IMR-90 (cell line): Measurements from ENCODE around the gene PPP1R13B. TPM values are rescaled to one million over a fixed set of nuclear protein-coding genes. Genes with fewer than 3 reads are reported as not detected.

Experiments used
- ATAC-seq: fragments of 200-7000 bp; cut with Tn5 transposase; 2 replicates; pipeline ENCODE4 v1.9.1; 2020; ENCODE audit warnings: low read depth, mild to moderate bottlenecking, moderate library complexity
- BruUV-seq: library from RNA; stranded (reverse); fragments of 400-500 nt; replicated peaks from 2 replicates; lab custom pipeline; 2021; lab: Mats Ljungman, UMichigan
- CTCF ChIA-PET: fragments of 300-600 bp; formaldehyde crosslinking; extraction: SDS; loops from one replicate; lab custom pipeline; 2021; ENCODE audit warnings: antibody characterized with exemption; lab: Yijun Ruan, JAX
- POLR2A ChIA-PET: fragments of 300-600 bp; sonication (Branson Sonifier 250); formaldehyde crosslinking; loops from one replicate; lab custom pipeline; 2022; ENCODE audit warnings: antibody characterized with exemption; ENCODE audit not compliant: unreplicated experiment; lab: Charles Lee
- DNase-seq: peaks from one replicate; pipeline ENCODE4 v3.0.0; 2013
- H2AFZ ChIP-seq: replicated peaks from 2 replicates; pipeline ENCODE3; 2013; ENCODE audit warnings: low read length, mild to moderate bottlenecking; ENCODE audit not compliant: poor library complexity
- H2AK5ac ChIP-seq: 2 replicates; pipeline ENCODE4 v1.6.1; 2013; ENCODE audit warnings: low read depth, low read length, inconsistent platforms
- H2AK9ac ChIP-seq: replicated peaks from 2 replicates; pipeline ENCODE3; 2013; ENCODE audit warnings: mild to moderate bottlenecking, low read depth, low read length, moderate library complexity; ENCODE audit not compliant: poor library complexity
- H2BK120ac ChIP-seq: 2 replicates; pipeline ENCODE4 v1.6.1; 2013; ENCODE audit warnings: low read depth, low read length, inconsistent platforms
- H2BK15ac ChIP-seq: 3 replicates; pipeline ENCODE4 v1.6.1; 2013; ENCODE audit warnings: low read depth, low read length, inconsistent platforms
- H2BK20ac ChIP-seq: 2 replicates; pipeline ENCODE4 v1.6.1; 2013; ENCODE audit warnings: low read depth, mild to moderate bottlenecking, inconsistent platforms, low read length, moderate library complexity
- H2BK5ac ChIP-seq: 2 replicates; pipeline ENCODE4 v1.6.1; 2013; ENCODE audit warnings: mild to moderate bottlenecking, low read depth, low read length, inconsistent platforms; ENCODE audit not compliant: poor library complexity, severe bottlenecking
- H3K14ac ChIP-seq: replicated peaks from 2 replicates; pipeline ENCODE4 v1.6.1; 2013; ENCODE audit warnings: low read depth, low read length, inconsistent platforms
- H3K18ac ChIP-seq: 2 replicates; pipeline ENCODE4 v1.6.1; 2013; ENCODE audit warnings: low read depth, low read length, control low read depth
- H3K23ac ChIP-seq: 2 replicates; pipeline ENCODE4 v1.6.1; 2013; ENCODE audit warnings: low read depth, low read length, inconsistent platforms
- H3K27ac ChIP-seq: 2 replicates; pipeline ENCODE4 v1.5.1; 2013; ENCODE audit warnings: mild to moderate bottlenecking, control low read depth, low read length; ENCODE audit not compliant: insufficient read depth
- H3K27me3 ChIP-seq: 2 replicates; pipeline ENCODE4 v1.6.1; 2013; ENCODE audit warnings: low read length; ENCODE audit not compliant: control insufficient read depth, insufficient read depth
- H3K36me3 ChIP-seq: 2 replicates; pipeline ENCODE4 v1.6.1; 2013; ENCODE audit warnings: low read length, mixed read lengths; ENCODE audit not compliant: control insufficient read depth, insufficient read depth
- H3K4ac ChIP-seq: 2 replicates; pipeline ENCODE4 v1.6.1; 2013; ENCODE audit warnings: low read depth, low read length, inconsistent platforms
- H3K4me1 ChIP-seq: 2 replicates; pipeline ENCODE4 v1.6.1; 2013; ENCODE audit warnings: low read length, mixed read lengths; ENCODE audit not compliant: control insufficient read depth, insufficient read depth
- H3K4me2 ChIP-seq: 2 replicates; pipeline ENCODE4 v1.6.1; 2013; ENCODE audit warnings: low read depth, mild to moderate bottlenecking, control low read depth, low read length, moderate library complexity
- H3K4me3 ChIP-seq: 2 replicates; pipeline ENCODE4 v1.5.1; 2013; ENCODE audit warnings: low read depth, mild to moderate bottlenecking, control low read depth, low read length, moderate library complexity; ENCODE audit not compliant: insufficient read depth
- H3K56ac ChIP-seq: 2 replicates; pipeline ENCODE4 v1.6.1; 2013; ENCODE audit warnings: low read length, inconsistent platforms; ENCODE audit not compliant: insufficient read depth; ENCODE audit errors: extremely low read depth
- H3K79me1 ChIP-seq, 2 experiments: 2 replicates each; pipeline ENCODE4 v1.6.1; 2013; ENCODE audit warnings: low read length in 2 of 2, inconsistent platforms in 1 of 2, low read depth in 1 of 2
- H3K9ac ChIP-seq: 2 replicates; pipeline ENCODE4 v1.6.1; 2013; ENCODE audit warnings: low read depth, low read length, control low read depth
- H3K9me1 ChIP-seq: 2 replicates; pipeline ENCODE4 v1.6.1; 2013; ENCODE audit warnings: low read length, inconsistent platforms; ENCODE audit not compliant: insufficient read depth
- H3K9me3 ChIP-seq: 2 replicates; pipeline ENCODE4 v1.6.1; 2013; ENCODE audit warnings: low read length; ENCODE audit not compliant: control insufficient read depth, insufficient read depth
- H4K20me1 ChIP-seq: 2 replicates; pipeline ENCODE4 v1.6.1; 2013; ENCODE audit warnings: low read length, inconsistent platforms; ENCODE audit not compliant: insufficient read depth
- H4K5ac ChIP-seq: 2 replicates; pipeline ENCODE4 v1.6.1; 2013; ENCODE audit warnings: mild to moderate bottlenecking, low read depth, low read length, control low read depth
- H4K8ac ChIP-seq, 2 experiments: 2 replicates each; pipeline ENCODE4 v1.6.1; 2013; ENCODE audit warnings: low read depth in 2 of 2, low read length in 2 of 2, control low read depth in 1 of 2, inconsistent platforms in 1 of 2
- H4K91ac ChIP-seq: 2 replicates; pipeline ENCODE4 v1.6.1; 2013; ENCODE audit warnings: low read depth, low read length, inconsistent platforms; ENCODE audit not compliant: insufficient read depth
- BHLHE40 ChIP-seq: fragments of 150-350 bp; IDR thresholded peaks from 2 replicates; pipeline ENCODE4 v1.6.1; 2016; ENCODE audit warnings: mild to moderate bottlenecking, low read depth, low read length
- CHD1 ChIP-seq: IDR thresholded peaks from 2 replicates; pipeline ENCODE4 v1.6.1; 2012; ENCODE audit warnings: low read depth, low read length, improper control_type of control experiment
- FOS ChIP-seq: fragments of 150-350 bp; IDR thresholded peaks from 2 replicates; pipeline ENCODE4 v1.6.1; 2016; ENCODE audit warnings: low read depth, low read length
- MAFK ChIP-seq: IDR thresholded peaks from 2 replicates; pipeline ENCODE4 v1.6.1; 2012; ENCODE audit warnings: low read depth, low read length, improper control_type of control experiment
- MAZ ChIP-seq: IDR thresholded peaks from 2 replicates; pipeline ENCODE4 v1.6.1; 2012; ENCODE audit warnings: low read depth, mild to moderate bottlenecking, low read length, improper control_type of control experiment, moderate library complexity, borderline replicate concordance
- MXI1 ChIP-seq: IDR thresholded peaks from 2 replicates; pipeline ENCODE4 v1.6.1; 2012; ENCODE audit warnings: low read depth, mild to moderate bottlenecking, low read length, moderate library complexity, borderline replicate concordance
- POLR2A ChIP-seq: IDR thresholded peaks from 2 replicates; pipeline ENCODE4 v1.6.1; 2012; ENCODE audit warnings: mild to moderate bottlenecking, low read depth, low read length
- RAD21 ChIP-seq: IDR thresholded peaks from 2 replicates; pipeline ENCODE4 v1.6.1; 2012; ENCODE audit warnings: low read length, improper control_type of control experiment
- RFX5 ChIP-seq: IDR thresholded peaks from 2 replicates; pipeline ENCODE4 v1.8.0; 2012; ENCODE audit warnings: low read depth, mild to moderate bottlenecking, low read length, moderate library complexity
- WGBS, 2 experiments: methylation state at CpG; one replicate each; pipeline versions ENCODE4 v1.1.5 to v1.1.7; 2013; ENCODE audit warnings: missing lambda C conversion rate in 2 of 2; ENCODE audit not compliant: insufficient read length in 1 of 2; ENCODE audit errors: extremely low coverage in 2 of 2; 5-methylcytosine and 5-hydroxymethylcytosine counted together
- dilution Hi-C: fragments of 300-500 bp; cut with HindIII; formaldehyde crosslinking; loops from one replicate; pipeline ENCODE4 v1.14.3; 2018; ENCODE audit warnings: low sequenced_read_pairs; ENCODE audit not compliant: unreplicated experiment
- in situ Hi-C: fragments of 300-500 bp; cut with MboI; formaldehyde crosslinking; loops from 3 replicates; pipeline ENCODE4 v1.14.3; 2019; ENCODE audit warnings: low sequenced_read_pairs, inconsistent platforms, mixed read lengths
- intact Hi-C: fragments of 100-400 bp; cut with micrococcal nuclease; formaldehyde crosslinking; loops from 2 replicates; pipeline ENCODE4 v1.10.0; 2022
- polyA plus RNA-seq, 3 experiments: library from polyadenylated mRNA; depleted of rRNA; stranded (reverse); fragments of >200 nt; gene quantifications; 2 replicates each; pipeline ENCODE4 v1.2.3, GENCODE V29; 2012; ENCODE audit warnings: low replicate concordance in 1 of 3
- total RNA-seq: library from RNA; depleted of rRNA; stranded (reverse); fragments of >200 nt; gene quantifications from 2 replicates; pipeline ENCODE4 v1.2.3, GENCODE V29; 2012

PPP1R13B gene
- total and polyA plus RNA-seq, 2 of the 4 experiments (the other 2 are of a cell fraction): 1.6 to 2.8 TPM

DNA sequence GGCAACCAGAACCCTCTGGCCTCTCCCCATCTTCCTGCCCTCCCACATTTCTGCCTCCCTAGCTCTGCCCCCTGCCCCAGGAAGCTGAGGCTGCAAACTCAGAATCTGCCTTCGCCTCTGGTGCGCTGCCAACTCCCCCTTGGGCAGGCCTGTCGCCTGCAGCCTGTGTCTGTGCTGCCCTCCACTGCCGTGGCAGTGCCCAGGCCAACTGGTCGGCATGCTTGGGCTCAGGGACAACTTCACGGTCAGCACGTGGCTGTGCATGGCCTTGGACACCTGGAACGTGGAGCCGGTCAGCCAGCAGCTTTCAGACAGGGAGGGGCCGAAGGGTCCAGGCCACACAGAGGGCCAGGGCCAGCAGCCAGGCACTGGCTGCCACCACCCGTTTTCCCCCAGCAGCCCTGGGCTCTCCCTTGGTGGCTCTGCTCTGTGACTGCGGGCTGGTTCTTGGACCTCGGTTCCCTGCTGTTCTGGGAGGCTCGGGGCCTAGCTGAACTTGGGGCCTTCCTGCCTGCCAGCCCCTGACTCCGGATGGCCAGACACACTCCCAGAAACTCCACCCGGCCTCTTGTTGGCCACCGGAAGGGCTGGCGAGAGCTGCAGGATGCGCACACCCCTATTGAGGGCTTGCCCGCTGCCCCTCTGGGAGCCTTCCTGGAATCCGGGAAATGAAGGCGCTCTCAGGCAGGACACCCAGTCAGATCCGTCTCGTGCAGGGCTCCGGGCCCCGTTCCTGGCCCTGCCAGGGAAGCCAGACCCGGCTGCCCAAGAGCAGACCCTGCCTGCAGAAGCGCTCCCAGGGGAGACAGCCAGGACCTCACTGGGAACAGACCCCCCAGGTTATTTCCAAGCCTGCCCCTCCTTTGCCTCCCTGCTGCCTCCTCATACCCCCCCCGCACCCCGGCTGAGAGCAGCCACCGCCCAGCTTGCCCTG, 34.2 kb upstream of the PPP1R13B start:
- no TSS peak for BruUV-seq
- no peak for ATAC-seq
- no peak overlapping the region for H2BK15ac ChIP-seq
- H3K4ac ChIP-seq: no peak overlapping the region
- no peak overlapping the region for H2BK5ac ChIP-seq
- no peak overlapping the region for H2BK20ac ChIP-seq
- H3K18ac ChIP-seq: no peak overlapping the region
- peaks cover 3% of the 10 kb centered on the region; the same call in 1 of the 2 replicates for H3K4me1 ChIP-seq
- no peaks in the 10 kb centered on the region for H3K79me1 ChIP-seq
- CTCF ChIA-PET: interaction anchor here (0.6 kb wide), 1 partner anchor 22 kb away, joined by 3 read pairs; no protein-coding TSS in a partner anchor
- H4K5ac ChIP-seq: no peak overlapping the region
- no peak overlapping the region for H3K4me2 ChIP-seq
- no peak overlapping the region for H3K9ac ChIP-seq
- intact Hi-C loops (no loop called here), in situ Hi-C loops (no loop called here), dilution Hi-C loops (no loop called here)
- H3K27ac ChIP-seq: no peak overlapping the region
- H2AK9ac ChIP-seq: no peak overlapping the region
- POLR2A ChIA-PET: no interaction called here
- no peak overlapping the region for H3K56ac ChIP-seq
- peaks cover 24% of the 10 kb centered on the region; the same call in 1 of the 2 replicates for H3K27me3 ChIP-seq
- 69% methylated on average over 10 of the region's 31 CpGs; no CpG with 5 or more reads in 1 of the 2 experiments for WGBS, 2 experiments
- DNase-seq: no peak
- H3K9me3 ChIP-seq: no peaks in the 10 kb centered on the region
- H2AFZ ChIP-seq: peak overlapping the region; percentile 46
- H3K4me3 ChIP-seq: no peak overlapping the region
- H2BK120ac ChIP-seq: no peak overlapping the region
- TF ChIP-seq CHD1 (no peak), MXI1 (no peak), BHLHE40 (no peak), POLR2A (no peak), FOS (no peak), RFX5 (no peak), MAFK (no peak), RAD21 (no peak), MAZ (no peak)
- H3K14ac ChIP-seq: no peak overlapping the region
- H3K23ac ChIP-seq: no peak overlapping the region
- H3K36me3 ChIP-seq: no peaks in the 10 kb centered on the region
- no peak overlapping the region for H4K8ac ChIP-seq
- H3K9me1 ChIP-seq: no peaks in the 10 kb centered on the region
- H2AK5ac ChIP-seq: no peak overlapping the region
- no peaks in the 10 kb centered on the region for H4K20me1 ChIP-seq
- no peak overlapping the region for H4K91ac ChIP-seq
